Fibroblast of lung (primary cell): ENCODE measurements around the gene TPRG1L. TPM values are rescaled to one million over a fixed set of nuclear protein-coding genes. Genes with fewer than 3 reads are reported as not detected.

ENCODE experiments used
- DNase-seq, 2 donors: peaks; one replicate each; pipeline versions ENCODE4 v3.0.0 to v3.0.0-alpha.2; 2010; ENCODE audit warnings: low read depth in 2 of 2
- H2AFZ ChIP-seq: 2 replicates; pipeline ENCODE4 v1.5.1; 2012; ENCODE audit warnings: low read length, control low read depth, inconsistent platforms
- H3K27ac ChIP-seq: 2 replicates; pipeline ENCODE4 v1.5.1; 2011; ENCODE audit warnings: low read length, control low read depth; ENCODE audit not compliant: insufficient read depth
- H3K27me3 ChIP-seq: 2 replicates; pipeline ENCODE4 v1.5.1; 2011; ENCODE audit warnings: mild to moderate bottlenecking, low read length; ENCODE audit not compliant: control insufficient read depth, insufficient read depth
- H3K36me3 ChIP-seq: 2 replicates; pipeline ENCODE4 v1.5.1; 2011; ENCODE audit warnings: low read length; ENCODE audit not compliant: control insufficient read depth, insufficient read depth
- H3K4me1 ChIP-seq: 2 replicates; pipeline ENCODE4 v1.5.1; 2011; ENCODE audit warnings: low read length; ENCODE audit not compliant: control insufficient read depth, insufficient read depth; ENCODE audit errors: extremely low read depth
- H3K4me2 ChIP-seq: 2 replicates; pipeline ENCODE4 v1.5.1; 2011; ENCODE audit warnings: low read length, control low read depth; ENCODE audit not compliant: insufficient read depth; ENCODE audit errors: extremely low read depth
- H3K4me3 ChIP-seq, 4 experiments: fragments of 200-600 bp in 1 of 4; sonication (generic) in 1 of 4; replicated peaks in 1 of 4; 2 replicates each; pipeline ENCODE4 v1.5.1; 2011 to 2016; ENCODE audit warnings: low read length in 4 of 4, low read depth in 3 of 4, mild to moderate bottlenecking in 3 of 4, control low read depth in 2 of 4, inconsistent platforms in 1 of 4, mixed read lengths in 1 of 4; ENCODE audit not compliant: insufficient read depth in 1 of 4; ENCODE audit errors: control extremely low read depth in 1 of 4
- H3K79me2 ChIP-seq: 2 replicates; pipeline ENCODE4 v1.5.1; 2012; ENCODE audit warnings: mild to moderate bottlenecking, low read length, inconsistent platforms; ENCODE audit not compliant: control insufficient read depth, insufficient read depth
- H3K9ac ChIP-seq: 2 replicates; pipeline ENCODE4 v1.5.1; 2011; ENCODE audit warnings: mild to moderate bottlenecking, low read length, control low read depth; ENCODE audit not compliant: insufficient read depth
- H3K9me3 ChIP-seq: 2 replicates; pipeline ENCODE4 v1.5.1; 2012; ENCODE audit warnings: low read depth, low read length; ENCODE audit not compliant: control insufficient read depth, insufficient read depth
- H4K20me1 ChIP-seq: 2 replicates; pipeline ENCODE4 v1.5.1; 2011; ENCODE audit warnings: low read length; ENCODE audit not compliant: control insufficient read depth, insufficient read depth; ENCODE audit errors: extremely low read depth
- EZH2 ChIP-seq: IDR thresholded peaks from 2 replicates; pipeline ENCODE4 v1.5.1; 2012; ENCODE audit warnings: low read length, control low read depth, mild to moderate bottlenecking; ENCODE audit errors: missing control alignments
- polyA plus RNA-seq, 2 donors: library from polyadenylated mRNA; depleted of rRNA in 1 of 2; stranded (reverse) in 1 of 2; unstranded in 1 of 2; fragments of >200 nt; gene quantifications; 2 replicates each; pipeline ENCODE4 v1.2.1, GENCODE V29; 2011 to 2012; ENCODE audit warnings: missing spikeins in 1 of 2
- total RNA-seq: library from RNA; depleted of rRNA; stranded (reverse); fragments of >200 nt; gene quantifications from 2 replicates; pipeline ENCODE4 v1.2.1, GENCODE V29; 2014
- TF ChIP-seq, protein P1 (sequence below), 2 donors: IDR thresholded peaks in 1 of 2; conservative IDR thresholded peaks in 1 of 2; 1 replicate in 1 of 2; 2 replicates in 1 of 2; pipeline ENCODE4 v1.5.1; 2011 to 2012; ENCODE audit warnings: low read length in 2 of 2, control low read depth in 1 of 2, inconsistent platforms in 1 of 2, low read depth in 1 of 2, mild to moderate bottlenecking in 1 of 2

TPRG1L gene
- total and polyA plus RNA-seq, 2 donors (not counting 1 experiment from before 2014, with no cell fraction given) = 22.3 to 56.7 TPM

DNA sequence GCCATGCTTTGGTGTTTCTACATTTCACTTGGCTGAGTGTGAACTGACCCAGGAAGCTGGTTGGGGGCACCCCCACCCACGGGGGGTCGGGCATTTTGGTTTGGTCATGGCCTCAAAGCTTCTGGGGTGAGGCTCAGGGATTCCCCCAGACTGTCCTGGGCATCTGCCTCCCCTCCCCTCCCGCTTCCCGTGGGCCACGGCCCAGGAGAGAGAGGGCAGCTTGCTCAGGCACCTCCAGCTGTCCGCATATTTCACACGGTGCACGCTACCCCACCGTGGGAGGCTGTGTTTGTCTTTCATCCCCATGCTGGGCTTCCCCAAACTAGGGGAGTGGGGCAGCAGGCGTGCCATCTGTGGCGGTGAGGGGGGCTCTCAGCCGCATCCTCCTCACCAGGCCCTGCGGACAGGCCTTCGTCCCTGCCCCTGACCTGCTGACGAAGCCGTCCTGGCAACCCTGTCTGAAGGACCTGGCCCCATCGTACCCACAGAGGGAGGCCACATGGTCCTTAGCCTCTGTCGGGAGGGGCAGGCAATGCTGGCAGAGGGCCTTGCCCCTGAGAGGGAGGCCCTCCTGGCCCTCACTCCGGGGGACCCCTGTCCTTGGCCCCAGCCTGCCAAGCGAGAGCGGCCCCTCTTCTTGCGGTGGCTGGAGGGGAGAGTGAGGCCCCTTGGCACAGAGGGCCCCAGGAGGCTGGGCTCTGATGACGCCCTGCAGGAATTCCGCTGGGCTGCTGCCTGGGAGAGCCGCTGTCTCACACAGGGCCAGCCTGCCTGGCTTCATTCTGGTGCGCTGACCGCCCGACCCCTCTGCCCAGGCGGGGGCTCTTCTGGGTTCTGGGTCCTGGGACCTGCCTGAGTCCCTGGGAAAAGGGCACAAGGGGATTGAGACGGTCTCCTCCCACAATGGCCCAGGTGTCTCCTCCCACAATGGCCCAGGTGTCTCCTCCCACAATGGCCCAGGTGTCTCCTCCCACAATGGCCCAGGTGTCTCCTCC, 49.6 kb downstream of the TPRG1L start:
- no peak overlapping the region for H2AFZ ChIP-seq
- no peak overlapping the region for H3K4me3 ChIP-seq
- no peaks in the 10 kb centered on the region for H3K4me1 ChIP-seq
- TF ChIP-seq, protein P1, sequence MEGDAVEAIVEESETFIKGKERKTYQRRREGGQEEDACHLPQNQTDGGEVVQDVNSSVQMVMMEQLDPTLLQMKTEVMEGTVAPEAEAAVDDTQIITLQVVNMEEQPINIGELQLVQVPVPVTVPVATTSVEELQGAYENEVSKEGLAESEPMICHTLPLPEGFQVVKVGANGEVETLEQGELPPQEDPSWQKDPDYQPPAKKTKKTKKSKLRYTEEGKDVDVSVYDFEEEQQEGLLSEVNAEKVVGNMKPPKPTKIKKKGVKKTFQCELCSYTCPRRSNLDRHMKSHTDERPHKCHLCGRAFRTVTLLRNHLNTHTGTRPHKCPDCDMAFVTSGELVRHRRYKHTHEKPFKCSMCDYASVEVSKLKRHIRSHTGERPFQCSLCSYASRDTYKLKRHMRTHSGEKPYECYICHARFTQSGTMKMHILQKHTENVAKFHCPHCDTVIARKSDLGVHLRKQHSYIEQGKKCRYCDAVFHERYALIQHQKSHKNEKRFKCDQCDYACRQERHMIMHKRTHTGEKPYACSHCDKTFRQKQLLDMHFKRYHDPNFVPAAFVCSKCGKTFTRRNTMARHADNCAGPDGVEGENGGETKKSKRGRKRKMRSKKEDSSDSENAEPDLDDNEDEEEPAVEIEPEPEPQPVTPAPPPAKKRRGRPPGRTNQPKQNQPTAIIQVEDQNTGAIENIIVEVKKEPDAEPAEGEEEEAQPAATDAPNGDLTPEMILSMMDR (conservative IDR thresholded peaks at IDR 0.05 in 1 of 2, IDR thresholded peaks at IDR 0.05 in 1 of 2; ENCODE audit: low read depth in 1 of 2, low read length in 2 of 2) = no peak
- TF ChIP-seq EZH2 = no peak
- DNase-seq = no peak
- H3K4me2 ChIP-seq = no peak overlapping the region
- H3K9me3 ChIP-seq = no peaks in the 10 kb centered on the region
- no peaks in the 10 kb centered on the region for H4K20me1 ChIP-seq
- no peak overlapping the region for H3K27ac ChIP-seq
- no peaks in the 10 kb centered on the region for H3K36me3 ChIP-seq
- H3K79me2 ChIP-seq = no peaks in the 10 kb centered on the region
- no peaks in the 10 kb centered on the region for H3K27me3 ChIP-seq
- no peak overlapping the region for H3K9ac ChIP-seq

DNA sequence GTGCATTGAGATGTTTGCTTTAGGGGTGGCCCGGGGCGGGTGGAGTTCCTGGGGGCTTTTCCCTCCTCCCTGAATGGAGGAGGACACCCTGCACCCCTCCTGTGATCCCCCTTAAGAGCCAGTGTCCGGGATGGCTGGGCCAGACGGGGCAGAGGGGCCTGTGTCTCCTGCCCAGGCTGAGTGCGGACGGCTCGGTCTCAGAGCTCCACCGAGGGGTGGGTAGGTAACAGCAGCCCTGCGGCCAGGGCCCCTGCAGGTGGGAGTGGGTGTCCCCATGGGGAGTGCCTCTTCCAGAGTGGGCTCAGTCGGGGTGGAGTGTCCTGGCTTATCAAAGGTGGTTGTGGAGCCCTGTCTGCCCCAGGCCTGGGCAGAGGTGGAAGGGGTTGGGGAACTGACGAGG, 50.6 kb downstream of the TPRG1L start:
- H3K4me3 ChIP-seq = no peak overlapping the region
- no peak overlapping the region for H3K27ac ChIP-seq
- no peak overlapping the region for H2AFZ ChIP-seq
- no peaks in the 10 kb centered on the region for H3K36me3 ChIP-seq
- DNase-seq = no peak
- TF ChIP-seq EZH2 = no peak
- TF ChIP-seq, protein P1 (conservative IDR thresholded peaks at IDR 0.05 in 1 of 2, IDR thresholded peaks at IDR 0.05 in 1 of 2; ENCODE audit: low read depth in 1 of 2, low read length in 2 of 2) = no peak
- no peaks in the 10 kb centered on the region for H4K20me1 ChIP-seq
- no peak overlapping the region for H3K9ac ChIP-seq
- no peaks in the 10 kb centered on the region for H3K79me2 ChIP-seq
- H3K4me1 ChIP-seq = no peaks in the 10 kb centered on the region
- H3K9me3 ChIP-seq = no peaks in the 10 kb centered on the region
- H3K4me2 ChIP-seq = no peak overlapping the region
- H3K27me3 ChIP-seq = no peaks in the 10 kb centered on the region

DNA sequence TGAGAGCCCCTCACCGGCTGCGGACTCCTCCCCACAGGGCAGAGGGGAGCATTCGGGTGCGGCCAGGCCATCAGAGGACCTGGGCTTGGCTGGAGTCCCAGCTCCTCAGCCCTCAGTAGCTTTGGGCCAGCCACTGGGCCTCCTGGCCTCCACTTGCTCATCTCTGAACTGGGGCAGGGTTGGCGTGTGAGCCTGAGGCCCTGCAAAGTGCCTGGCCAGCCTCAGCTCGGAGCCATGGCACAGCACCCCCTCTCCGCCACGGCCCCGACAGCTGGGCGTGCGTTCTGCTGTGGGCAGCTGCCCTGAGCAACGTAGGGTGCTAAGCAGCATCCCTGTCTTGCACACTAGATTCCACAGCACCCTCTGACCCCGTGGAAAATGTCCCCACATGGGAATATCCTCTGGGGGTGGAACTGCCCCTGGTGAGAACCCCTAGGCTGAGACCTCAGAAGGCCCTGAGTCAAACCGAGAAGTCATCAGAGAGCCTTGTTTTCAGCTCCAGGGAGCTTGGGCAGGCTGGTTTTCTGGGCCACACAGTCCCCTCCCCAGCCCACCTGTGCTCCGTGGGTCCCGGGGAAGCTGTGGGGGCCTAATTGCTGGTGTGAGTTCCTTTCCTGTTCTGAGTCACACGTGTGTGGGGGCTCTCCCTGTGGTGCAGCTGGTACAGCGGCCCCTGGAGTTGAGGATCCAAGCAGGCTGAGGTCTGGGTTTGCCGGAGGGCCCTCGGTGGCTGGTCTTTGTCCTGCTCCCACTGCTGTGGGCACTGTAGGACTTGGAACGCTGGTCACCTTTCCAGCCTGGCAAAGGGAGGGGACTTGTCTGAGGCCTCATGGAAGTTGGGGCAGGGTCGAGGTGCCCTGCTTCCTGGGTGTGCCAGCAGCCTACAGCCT, 52.0 kb downstream of the TPRG1L start:
- Histone ChIP-seq H3K36me3 (no peaks in the 10 kb centered on the region), H2AFZ (no peak overlapping the region), H3K9ac (no peak overlapping the region), H3K4me3 (no peak overlapping the region), H3K4me1 (no peaks in the 10 kb centered on the region), H3K27me3 (no peaks in the 10 kb centered on the region), H3K79me2 (no peaks in the 10 kb centered on the region), H4K20me1 (no peaks in the 10 kb centered on the region), H3K4me2 (no peak overlapping the region), H3K27ac (no peak overlapping the region), H3K9me3 (no peaks in the 10 kb centered on the region)
- no peak for TF ChIP-seq EZH2
- DNase-seq = no peak
